ENCODE data around the gene DROSHA. TPM values are rescaled to one million over a fixed set of nuclear protein-coding genes. Genes with fewer than 3 reads are reported as not detected.

The DROSHA gene
- total RNA-seq, 1 experiment from 2014 or later, result 106 TPM

DNA sequence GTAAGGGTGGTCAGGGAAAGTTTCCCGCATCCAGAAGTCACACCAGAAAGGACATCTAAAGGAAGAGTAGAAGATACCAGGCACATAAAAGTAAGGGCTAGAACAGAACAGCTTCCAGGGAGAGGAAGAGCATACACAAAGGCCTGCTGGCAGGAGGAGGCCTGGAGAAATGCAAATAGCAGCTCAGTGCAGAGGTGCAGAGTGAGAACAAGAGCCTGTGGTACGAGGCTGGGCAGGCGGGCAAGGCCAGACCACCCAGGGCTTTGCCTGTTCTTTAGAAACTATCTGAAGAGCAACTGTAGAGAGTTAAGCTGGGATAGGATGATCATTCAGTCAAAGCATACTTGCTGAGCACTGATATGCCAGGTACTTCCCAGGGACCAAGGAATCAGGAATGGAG, 115.3 kb downstream of the DROSHA start:
- WGBS (ENCODE audit: extremely low coverage, insufficient read length, low lambda C conversion rate), result no CpG with 5 or more reads among the region's 3 CpGs
- no peaks in the 10 kb centered on the region for H3K9me3 ChIP-seq (ENCODE audit: control insufficient read depth, low read depth, low read length)
- Mint-ChIP-seq H3K9me3 (no peaks in the 10 kb centered on the region), H3K4me1 (no peaks in the 10 kb centered on the region), H3K27me3 (ENCODE audit: low read depth) (no peaks in the 10 kb centered on the region), H3K4me3 (no peak overlapping the region), H3K27ac (no peak overlapping the region), H3K36me3 (ENCODE audit: insufficient read depth in 1 of 3, low read depth in 3 of 3) (peaks cover 9 to 36% (median 17%) of the 10 kb centered on the region in 3 experiments; a peak in 6 of 7 replicates)
- H2BK120ac ChIP-seq (ENCODE audit: low read depth, low read length, poor library complexity, severe bottlenecking), result no peak overlapping the region
- no peak overlapping the region for H3K27ac ChIP-seq (ENCODE audit: insufficient read length, low read depth, low read length)
- no peak overlapping the region for H4K91ac ChIP-seq (ENCODE audit: insufficient read length, low read depth, low read length)
- H3K79me1 ChIP-seq (ENCODE audit: insufficient read depth, low read depth, low read length, poor library complexity, severe bottlenecking), result no peaks in the 10 kb centered on the region
- no peaks in the 10 kb centered on the region for H3K4me1 ChIP-seq (ENCODE audit: insufficient read depth, low read length)
- no peak overlapping the region for H3K14ac ChIP-seq (ENCODE audit: insufficient read depth, low read length)
- no peak overlapping the region for H3K9ac ChIP-seq (ENCODE audit: extremely low read depth, insufficient read length, low read length)
- no peak overlapping the region for H2BK20ac ChIP-seq (ENCODE audit: low read depth, low read length, poor library complexity, severe bottlenecking)
- no peak overlapping the region for H3K56ac ChIP-seq (ENCODE audit: insufficient read length, low read depth, low read length)
- H3K18ac ChIP-seq (ENCODE audit: insufficient read length, low read depth, low read length), result no peak overlapping the region
- H3T11ph ChIP-seq (ENCODE audit: low read length), result no peak overlapping the region
- no peaks in the 10 kb centered on the region for H3K79me2 ChIP-seq (ENCODE audit: insufficient read depth, low read length)
- no peaks in the 10 kb centered on the region for H3K27me3 ChIP-seq (ENCODE audit: insufficient read depth, low read length)
- no peak overlapping the region for H2AFZ ChIP-seq (ENCODE audit: low read length)
- no peak overlapping the region for H3K4ac ChIP-seq (ENCODE audit: low read depth, low read length)
- H2BK12ac ChIP-seq (ENCODE audit: insufficient read length, low read depth, low read length), result no peak overlapping the region
- H4K20me1 ChIP-seq (ENCODE audit: control insufficient read depth, insufficient read depth, insufficient read length), result no peaks in the 10 kb centered on the region
- no peaks in the 10 kb centered on the region for H3K23me2 ChIP-seq (ENCODE audit: insufficient read length, low read depth, low read length, poor library complexity, severe bottlenecking)
- TF ChIP-seq, protein P1, sequence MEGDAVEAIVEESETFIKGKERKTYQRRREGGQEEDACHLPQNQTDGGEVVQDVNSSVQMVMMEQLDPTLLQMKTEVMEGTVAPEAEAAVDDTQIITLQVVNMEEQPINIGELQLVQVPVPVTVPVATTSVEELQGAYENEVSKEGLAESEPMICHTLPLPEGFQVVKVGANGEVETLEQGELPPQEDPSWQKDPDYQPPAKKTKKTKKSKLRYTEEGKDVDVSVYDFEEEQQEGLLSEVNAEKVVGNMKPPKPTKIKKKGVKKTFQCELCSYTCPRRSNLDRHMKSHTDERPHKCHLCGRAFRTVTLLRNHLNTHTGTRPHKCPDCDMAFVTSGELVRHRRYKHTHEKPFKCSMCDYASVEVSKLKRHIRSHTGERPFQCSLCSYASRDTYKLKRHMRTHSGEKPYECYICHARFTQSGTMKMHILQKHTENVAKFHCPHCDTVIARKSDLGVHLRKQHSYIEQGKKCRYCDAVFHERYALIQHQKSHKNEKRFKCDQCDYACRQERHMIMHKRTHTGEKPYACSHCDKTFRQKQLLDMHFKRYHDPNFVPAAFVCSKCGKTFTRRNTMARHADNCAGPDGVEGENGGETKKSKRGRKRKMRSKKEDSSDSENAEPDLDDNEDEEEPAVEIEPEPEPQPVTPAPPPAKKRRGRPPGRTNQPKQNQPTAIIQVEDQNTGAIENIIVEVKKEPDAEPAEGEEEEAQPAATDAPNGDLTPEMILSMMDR (conservative IDR thresholded peaks at IDR 0.05), result no peak
- no peak overlapping the region for H2BK15ac ChIP-seq (ENCODE audit: low read depth, low read length)
- no peak overlapping the region for H3K23ac ChIP-seq (ENCODE audit: insufficient read length, low read depth, low read length)
- DNase-seq, result no peak
- H4K5ac ChIP-seq (ENCODE audit: insufficient read length, low read depth, low read length), result no peak overlapping the region
- H2AK5ac ChIP-seq (ENCODE audit: insufficient read length, low read length), result no peak overlapping the region
- no peak overlapping the region for H3K4me2 ChIP-seq (ENCODE audit: insufficient read depth, insufficient read length, low read length)
- H2BK5ac ChIP-seq (ENCODE audit: insufficient read length, low read length), result no peak overlapping the region
- no peak overlapping the region for H4K8ac ChIP-seq (replicated peaks; ENCODE audit: insufficient read length, low read depth, low read length)

Measured in H9 (cell line).